Ishikawa (cell line): Measurements from ENCODE around the gene EPHB1.

ENCODE experiments used
- CEBPB ChIP-seq: IDR thresholded peaks from 2 replicates; pipeline ENCODE4 v1.6.1; 2012
- CREB1 ChIP-seq: IDR thresholded peaks from 2 replicates; pipeline ENCODE4 v1.6.1; 2012; ENCODE audit warnings: low read depth
- EGR1 ChIP-seq: IDR thresholded peaks from 2 replicates; pipeline ENCODE4 v1.6.1; 2012
- EP300 ChIP-seq: IDR thresholded peaks from 2 replicates; pipeline ENCODE4 v1.6.1; 2012; ENCODE audit warnings: borderline replicate concordance
- FOXM1 ChIP-seq: IDR thresholded peaks from 2 replicates; pipeline ENCODE4 v1.6.1; 2012; ENCODE audit warnings: low read depth, borderline replicate concordance
- NFIC ChIP-seq: IDR thresholded peaks from 2 replicates; pipeline ENCODE4 v1.6.1; 2012
- RAD21 ChIP-seq: IDR thresholded peaks from 2 replicates; pipeline ENCODE4 v1.6.1; 2012; ENCODE audit warnings: low read depth
- TAF1 ChIP-seq: IDR thresholded peaks from 2 replicates; pipeline ENCODE4 v1.6.1; 2012; ENCODE audit warnings: low read depth, mild to moderate bottlenecking
- TCF12 ChIP-seq: IDR thresholded peaks from 2 replicates; pipeline ENCODE4 v1.6.1; 2012; ENCODE audit warnings: low read depth
- TEAD4 ChIP-seq: IDR thresholded peaks from 2 replicates; pipeline ENCODE4 v1.6.1; 2012
- YY1 ChIP-seq: IDR thresholded peaks from 2 replicates; pipeline ENCODE4 v1.6.1; 2012; ENCODE audit warnings: low read depth
- ZBTB7A ChIP-seq: IDR thresholded peaks from 2 replicates; pipeline ENCODE4 v1.6.1; 2012; ENCODE audit warnings: low read depth
- TF ChIP-seq, protein P1 (sequence below): IDR thresholded peaks from 2 replicates; pipeline ENCODE4 v1.6.1; 2012
- TF ChIP-seq, protein P2 (sequence below): IDR thresholded peaks from 2 replicates; pipeline ENCODE4 v1.6.1; 2012
- TF ChIP-seq, protein P3 (sequence below): IDR thresholded peaks from 2 replicates; pipeline ENCODE4 v1.6.1; 2012; ENCODE audit warnings: low read depth, mild to moderate bottlenecking

The EPHB1 gene

DNA sequence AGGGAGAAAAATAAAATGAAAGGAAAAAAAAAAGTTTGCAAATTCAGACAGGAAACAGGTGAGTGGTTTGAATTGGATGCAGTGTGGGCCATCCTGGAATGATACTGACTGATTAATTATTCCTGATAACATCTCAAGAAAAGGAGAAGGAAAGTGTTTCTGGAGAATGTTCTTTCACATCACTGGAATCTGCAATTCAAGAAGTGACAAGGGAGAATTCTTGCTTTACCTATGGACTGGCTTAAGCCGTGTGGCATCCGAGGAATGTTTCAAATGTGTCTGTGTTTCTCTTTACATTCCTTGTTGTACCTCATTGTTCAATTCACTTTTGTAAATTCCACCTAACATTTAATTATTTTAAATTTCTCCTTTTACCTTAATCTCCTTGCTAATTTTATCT, 465.0 kb downstream of the EPHB1 start:
- TF ChIP-seq ZBTB7A: no peak
- TF ChIP-seq, protein P1, sequence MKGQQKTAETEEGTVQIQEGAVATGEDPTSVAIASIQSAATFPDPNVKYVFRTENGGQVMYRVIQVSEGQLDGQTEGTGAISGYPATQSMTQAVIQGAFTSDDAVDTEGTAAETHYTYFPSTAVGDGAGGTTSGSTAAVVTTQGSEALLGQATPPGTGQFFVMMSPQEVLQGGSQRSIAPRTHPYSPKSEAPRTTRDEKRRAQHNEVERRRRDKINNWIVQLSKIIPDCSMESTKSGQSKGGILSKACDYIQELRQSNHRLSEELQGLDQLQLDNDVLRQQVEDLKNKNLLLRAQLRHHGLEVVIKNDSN: no peak
- TF ChIP-seq, protein P2, sequence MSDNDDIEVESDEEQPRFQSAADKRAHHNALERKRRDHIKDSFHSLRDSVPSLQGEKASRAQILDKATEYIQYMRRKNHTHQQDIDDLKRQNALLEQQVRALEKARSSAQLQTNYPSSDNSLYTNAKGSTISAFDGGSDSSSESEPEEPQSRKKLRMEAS: no peak
- TF ChIP-seq, protein P3, sequence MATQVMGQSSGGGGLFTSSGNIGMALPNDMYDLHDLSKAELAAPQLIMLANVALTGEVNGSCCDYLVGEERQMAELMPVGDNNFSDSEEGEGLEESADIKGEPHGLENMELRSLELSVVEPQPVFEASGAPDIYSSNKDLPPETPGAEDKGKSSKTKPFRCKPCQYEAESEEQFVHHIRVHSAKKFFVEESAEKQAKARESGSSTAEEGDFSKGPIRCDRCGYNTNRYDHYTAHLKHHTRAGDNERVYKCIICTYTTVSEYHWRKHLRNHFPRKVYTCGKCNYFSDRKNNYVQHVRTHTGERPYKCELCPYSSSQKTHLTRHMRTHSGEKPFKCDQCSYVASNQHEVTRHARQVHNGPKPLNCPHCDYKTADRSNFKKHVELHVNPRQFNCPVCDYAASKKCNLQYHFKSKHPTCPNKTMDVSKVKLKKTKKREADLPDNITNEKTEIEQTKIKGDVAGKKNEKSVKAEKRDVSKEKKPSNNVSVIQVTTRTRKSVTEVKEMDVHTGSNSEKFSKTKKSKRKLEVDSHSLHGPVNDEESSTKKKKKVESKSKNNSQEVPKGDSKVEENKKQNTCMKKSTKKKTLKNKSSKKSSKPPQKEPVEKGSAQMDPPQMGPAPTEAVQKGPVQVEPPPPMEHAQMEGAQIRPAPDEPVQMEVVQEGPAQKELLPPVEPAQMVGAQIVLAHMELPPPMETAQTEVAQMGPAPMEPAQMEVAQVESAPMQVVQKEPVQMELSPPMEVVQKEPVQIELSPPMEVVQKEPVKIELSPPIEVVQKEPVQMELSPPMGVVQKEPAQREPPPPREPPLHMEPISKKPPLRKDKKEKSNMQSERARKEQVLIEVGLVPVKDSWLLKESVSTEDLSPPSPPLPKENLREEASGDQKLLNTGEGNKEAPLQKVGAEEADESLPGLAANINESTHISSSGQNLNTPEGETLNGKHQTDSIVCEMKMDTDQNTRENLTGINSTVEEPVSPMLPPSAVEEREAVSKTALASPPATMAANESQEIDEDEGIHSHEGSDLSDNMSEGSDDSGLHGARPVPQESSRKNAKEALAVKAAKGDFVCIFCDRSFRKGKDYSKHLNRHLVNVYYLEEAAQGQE: no peak
- TF ChIP-seq TEAD4: no peak
- TF ChIP-seq CEBPB: no peak
- no peak for TF ChIP-seq CREB1
- no peak for TF ChIP-seq NFIC
- no peak for TF ChIP-seq TAF1
- TF ChIP-seq TCF12: no peak
- no peak for TF ChIP-seq RAD21
- no peak for TF ChIP-seq EP300
- TF ChIP-seq FOXM1: no peak
- TF ChIP-seq YY1: no peak
- no peak for TF ChIP-seq EGR1

DNA sequence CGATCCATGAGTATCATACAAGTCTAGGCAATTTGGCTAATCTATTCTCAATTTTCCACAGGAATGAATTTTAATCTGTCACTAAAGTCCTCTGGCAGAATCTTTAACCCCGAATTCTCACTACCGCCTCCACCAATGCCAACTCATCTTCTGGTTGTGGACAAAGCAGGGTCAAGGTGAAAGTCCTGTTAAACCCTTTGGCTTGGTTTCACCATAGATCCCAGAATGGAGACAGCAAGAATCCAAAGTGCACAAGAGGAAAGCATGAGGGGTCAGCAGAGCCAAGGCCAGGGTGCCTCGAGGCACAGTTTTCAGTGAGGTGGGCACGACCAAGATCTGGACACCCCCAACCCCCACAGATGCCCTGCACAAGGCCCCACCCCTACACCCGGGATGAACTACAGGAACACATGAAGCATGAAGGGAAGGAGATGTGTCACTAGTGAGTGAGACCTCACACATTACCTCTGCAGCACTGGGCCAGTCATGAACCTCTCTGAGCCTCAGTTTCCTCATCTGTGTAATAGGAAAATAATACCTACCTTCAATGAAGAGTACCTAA, 466.2 kb downstream of the EPHB1 start:
- no peak for TF ChIP-seq FOXM1
- no peak for TF ChIP-seq EP300
- TF ChIP-seq TAF1: no peak
- TF ChIP-seq CEBPB: no peak
- TF ChIP-seq, protein P1: no peak
- TF ChIP-seq NFIC: no peak
- TF ChIP-seq RAD21: no peak
- no peak for TF ChIP-seq ZBTB7A
- TF ChIP-seq EGR1: no peak
- TF ChIP-seq CREB1: no peak
- TF ChIP-seq YY1: no peak
- TF ChIP-seq, protein P2: no peak
- no peak for TF ChIP-seq TCF12
- TF ChIP-seq, protein P3: no peak
- no peak for TF ChIP-seq TEAD4

DNA sequence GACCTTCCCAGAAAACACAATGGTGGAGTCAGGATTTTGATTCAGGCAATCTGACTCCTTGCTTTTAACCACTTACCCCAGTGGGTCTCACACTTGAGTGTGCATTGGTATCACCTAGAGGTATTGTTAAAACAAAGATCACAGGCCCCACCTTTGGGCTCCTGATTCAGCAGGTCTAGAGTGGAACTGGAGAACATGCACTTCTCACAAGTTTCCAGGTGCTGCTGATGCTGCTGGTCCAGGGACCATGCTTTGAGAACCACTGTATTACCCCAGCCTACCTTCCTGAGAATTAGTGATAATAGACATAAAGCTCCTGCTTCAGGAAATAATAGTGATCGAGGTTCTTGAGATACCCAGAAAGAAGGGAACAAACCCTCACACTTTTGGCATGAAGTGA, 466.9 kb downstream of the EPHB1 start:
- TF ChIP-seq CEBPB: no peak
- TF ChIP-seq, protein P1: no peak
- no peak for TF ChIP-seq FOXM1
- no peak for TF ChIP-seq TEAD4
- TF ChIP-seq, protein P2: no peak
- no peak for TF ChIP-seq YY1
- TF ChIP-seq CREB1: no peak
- TF ChIP-seq EP300: no peak
- no peak for TF ChIP-seq NFIC
- no peak for TF ChIP-seq RAD21
- TF ChIP-seq, protein P3: no peak

DNA sequence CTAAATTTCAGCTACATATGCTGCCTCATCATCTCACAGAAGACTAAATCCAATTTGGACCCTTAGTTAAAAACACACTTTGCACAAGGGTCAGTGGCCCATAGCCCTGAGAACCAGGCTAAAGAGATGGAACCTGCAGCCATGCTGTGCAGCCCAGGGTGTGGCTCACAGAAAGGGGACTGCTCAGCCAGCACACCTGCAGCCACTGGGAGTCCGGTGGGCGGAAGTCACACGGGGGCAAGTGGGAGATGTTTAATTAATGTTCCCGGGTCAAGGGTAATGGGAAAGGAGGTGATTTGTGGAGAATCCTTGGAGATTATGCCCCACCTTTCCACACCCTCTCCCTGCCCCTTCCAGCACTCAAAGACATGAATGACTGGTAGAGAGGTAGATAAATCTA, 467.4 kb downstream of the EPHB1 start:
- TF ChIP-seq ZBTB7A (no peak), TEAD4 (no peak), RAD21 (no peak)
